ENCODE measurements around the gene OXER1. TPM values are rescaled to one million over a fixed set of nuclear protein-coding genes. Genes with fewer than 3 reads are reported as not detected.

The OXER1 gene
- total RNA-seq, 4 donors from 2014 or later: 0.84 to 2.5 (median 1.7) TPM; not detected in 1

DNA sequence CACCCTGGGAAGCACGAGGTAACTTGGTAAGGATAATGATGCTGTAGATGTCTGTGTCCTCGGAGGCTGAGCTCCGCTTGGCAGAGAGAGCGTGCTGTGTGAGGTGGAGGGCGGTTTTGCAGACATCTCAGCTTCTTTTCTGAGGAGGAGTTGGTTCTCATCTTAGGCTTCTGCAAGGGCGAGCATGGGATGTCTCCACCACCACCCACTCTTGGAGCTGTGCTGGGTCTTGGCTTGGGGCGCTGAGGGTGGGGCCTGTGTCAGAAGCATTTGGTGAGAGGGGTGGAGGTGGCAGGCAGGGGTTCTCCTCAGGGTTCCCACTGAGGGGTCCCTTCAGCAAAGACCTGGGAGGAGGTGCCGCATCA lies 9.2 kb downstream of the OXER1 start:
- no peak for DNase-seq (ENCODE audit: low spot score in 2 of 2)
- 69 to 79% methylated on average over 8 of the region's 8 CpGs for WGBS, 2 donors
- intact Hi-C loops (cut with DNase I; ENCODE audit: low total_unique reads): no loop called here
- no peak overlapping the region for H3K4me3 ChIP-seq (ENCODE audit: low read depth, poor library complexity, severe bottlenecking)
- no peak for TF ChIP-seq POLR2A (IDR thresholded peaks at IDR 0.05)
- TF ChIP-seq, protein P1, sequence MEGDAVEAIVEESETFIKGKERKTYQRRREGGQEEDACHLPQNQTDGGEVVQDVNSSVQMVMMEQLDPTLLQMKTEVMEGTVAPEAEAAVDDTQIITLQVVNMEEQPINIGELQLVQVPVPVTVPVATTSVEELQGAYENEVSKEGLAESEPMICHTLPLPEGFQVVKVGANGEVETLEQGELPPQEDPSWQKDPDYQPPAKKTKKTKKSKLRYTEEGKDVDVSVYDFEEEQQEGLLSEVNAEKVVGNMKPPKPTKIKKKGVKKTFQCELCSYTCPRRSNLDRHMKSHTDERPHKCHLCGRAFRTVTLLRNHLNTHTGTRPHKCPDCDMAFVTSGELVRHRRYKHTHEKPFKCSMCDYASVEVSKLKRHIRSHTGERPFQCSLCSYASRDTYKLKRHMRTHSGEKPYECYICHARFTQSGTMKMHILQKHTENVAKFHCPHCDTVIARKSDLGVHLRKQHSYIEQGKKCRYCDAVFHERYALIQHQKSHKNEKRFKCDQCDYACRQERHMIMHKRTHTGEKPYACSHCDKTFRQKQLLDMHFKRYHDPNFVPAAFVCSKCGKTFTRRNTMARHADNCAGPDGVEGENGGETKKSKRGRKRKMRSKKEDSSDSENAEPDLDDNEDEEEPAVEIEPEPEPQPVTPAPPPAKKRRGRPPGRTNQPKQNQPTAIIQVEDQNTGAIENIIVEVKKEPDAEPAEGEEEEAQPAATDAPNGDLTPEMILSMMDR (IDR thresholded peaks at IDR 0.05): no peak

DNA sequence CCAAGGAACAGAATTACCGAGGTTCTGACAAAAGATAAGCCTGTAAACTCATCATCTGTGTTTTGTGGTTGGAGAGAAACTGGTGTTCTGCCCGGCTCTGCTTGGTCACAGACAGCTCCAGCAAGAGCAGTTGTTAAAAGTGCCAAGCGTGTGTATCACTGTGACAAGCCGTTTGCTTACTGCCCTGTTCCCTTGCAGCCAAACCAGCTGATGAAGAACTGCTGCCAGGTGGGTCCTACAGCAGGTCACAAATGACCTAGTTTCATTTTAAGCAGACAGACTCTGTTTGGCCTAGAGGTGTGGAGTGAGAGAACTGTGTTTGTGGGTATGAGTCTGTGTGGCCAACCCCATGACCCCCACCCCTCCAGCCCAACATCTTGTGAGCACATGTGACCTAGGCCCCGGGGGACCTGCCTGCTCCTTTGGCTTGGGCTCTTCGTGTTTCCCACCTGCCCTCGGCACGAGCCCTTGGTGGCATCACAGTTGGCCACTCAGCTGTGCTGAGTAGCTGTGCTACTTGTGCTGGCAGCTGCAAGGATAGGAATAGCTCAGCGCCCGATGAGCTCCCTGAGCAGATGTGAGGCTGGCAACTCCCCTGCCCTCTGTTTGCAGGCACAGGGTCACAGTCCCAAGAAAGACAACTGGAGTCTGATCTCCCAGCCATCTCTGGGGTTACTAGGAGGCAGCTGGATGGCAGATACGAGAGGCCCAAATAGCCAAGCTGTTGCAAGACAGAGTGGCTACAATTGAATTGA lies 9.7 kb downstream of the OXER1 start:
- TF ChIP-seq POLR2A (IDR thresholded peaks at IDR 0.05): no peak
- TF ChIP-seq, protein P1 (IDR thresholded peaks at IDR 0.05): no peak
- intact Hi-C loops (cut with DNase I; ENCODE audit: low total_unique reads): no loop called here

DNA sequence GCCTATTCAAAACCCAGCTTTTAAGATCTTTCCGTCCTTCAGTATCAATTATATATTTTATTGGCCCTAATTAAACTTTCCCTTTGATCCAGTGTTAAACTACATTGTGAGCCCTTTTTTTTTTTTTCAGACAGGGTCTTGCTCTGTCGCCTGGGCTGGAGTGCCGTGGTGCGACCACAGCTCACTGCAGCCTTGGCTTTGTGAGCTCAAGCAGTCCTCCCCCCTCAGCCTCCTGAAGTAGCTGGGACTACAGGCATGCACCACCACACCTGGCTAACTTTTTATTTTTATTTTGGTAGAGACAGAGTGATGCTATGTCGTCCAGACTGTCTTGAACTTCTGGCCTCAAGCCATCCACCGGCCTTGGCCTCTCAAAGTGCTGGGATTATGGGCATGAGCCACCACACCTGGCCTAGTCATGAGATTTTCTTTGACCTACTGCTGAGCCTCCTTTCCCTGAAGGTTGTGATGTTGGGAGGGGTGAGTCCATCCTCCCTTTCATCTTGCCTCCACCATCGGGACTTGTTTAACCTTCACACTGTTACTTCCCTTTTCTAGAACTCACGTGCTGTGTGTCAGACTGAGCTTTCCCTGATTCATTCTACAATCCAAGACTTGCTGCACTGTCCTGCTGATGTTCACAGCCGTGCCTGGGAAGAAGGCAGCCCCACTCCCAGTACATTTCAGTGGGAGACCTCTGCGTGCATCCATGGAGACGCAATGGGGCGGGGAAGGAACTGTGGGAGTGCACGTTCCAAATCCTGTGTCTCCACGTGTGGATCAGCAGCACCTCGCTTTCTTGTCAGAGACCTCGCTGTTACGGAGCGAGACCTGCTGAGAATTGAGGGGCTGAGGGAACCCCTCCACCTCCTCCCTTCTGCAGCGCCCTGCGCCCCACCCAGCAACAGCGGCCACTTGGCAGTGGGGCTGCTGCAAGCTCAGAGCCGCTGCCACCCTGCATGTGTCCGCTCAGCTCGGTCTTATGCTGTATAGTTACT lies 10.8 kb downstream of the OXER1 start:
- intact Hi-C loops (cut with DNase I; ENCODE audit: low total_unique reads): no loop called here
- 82 to 87% methylated on average over 24 of the region's 24 CpGs for WGBS, 2 donors
- TF ChIP-seq, protein P1 (IDR thresholded peaks at IDR 0.05): no peak
- TF ChIP-seq POLR2A (IDR thresholded peaks at IDR 0.05): no peak
- H3K4me3 ChIP-seq (ENCODE audit: low read depth, poor library complexity, severe bottlenecking): no peak overlapping the region
- DNase-seq (ENCODE audit: low spot score in 2 of 2): no peak

More for the DNA sequence above, 9.7 kb downstream of the OXER1 start:
- WGBS, 2 donors: 67 to 68% methylated on average over 11 of the region's 11 CpGs
- H3K4me3 ChIP-seq (ENCODE audit: low read depth, poor library complexity, severe bottlenecking): no peak overlapping the region
- DNase-seq (ENCODE audit: low spot score in 2 of 2): no peak

DNA sequence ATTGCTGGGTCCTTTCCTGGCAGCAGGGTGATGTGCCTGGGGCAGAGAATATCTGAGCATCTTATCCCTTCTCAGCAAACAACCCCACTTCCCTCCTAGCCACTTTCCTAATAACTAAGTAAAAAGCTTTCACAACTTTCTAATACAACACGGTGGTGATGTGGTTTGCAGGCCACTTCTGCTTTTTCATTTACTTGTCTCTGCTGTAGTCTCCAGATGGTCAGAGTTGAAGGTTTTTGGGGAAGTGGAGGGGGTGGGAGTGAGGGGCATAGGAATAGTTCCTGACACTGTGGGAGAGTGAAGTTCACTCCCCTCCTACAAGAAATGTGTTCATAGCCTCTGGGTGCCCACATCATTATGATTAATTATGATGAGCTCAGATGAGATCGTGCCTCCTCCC lies 11.6 kb downstream of the OXER1 start:
- H3K4me3 ChIP-seq (ENCODE audit: low read depth, poor library complexity, severe bottlenecking): no peak overlapping the region
- no peak for TF ChIP-seq POLR2A (IDR thresholded peaks at IDR 0.05)
- TF ChIP-seq, protein P1 (IDR thresholded peaks at IDR 0.05): no peak
- intact Hi-C loops (cut with DNase I; ENCODE audit: low total_unique reads): no loop called here
- no peak for DNase-seq (ENCODE audit: low spot score in 2 of 2)
- WGBS, 2 donors: 58 to 63% methylated on average over 2 of the region's 2 CpGs

DNA sequence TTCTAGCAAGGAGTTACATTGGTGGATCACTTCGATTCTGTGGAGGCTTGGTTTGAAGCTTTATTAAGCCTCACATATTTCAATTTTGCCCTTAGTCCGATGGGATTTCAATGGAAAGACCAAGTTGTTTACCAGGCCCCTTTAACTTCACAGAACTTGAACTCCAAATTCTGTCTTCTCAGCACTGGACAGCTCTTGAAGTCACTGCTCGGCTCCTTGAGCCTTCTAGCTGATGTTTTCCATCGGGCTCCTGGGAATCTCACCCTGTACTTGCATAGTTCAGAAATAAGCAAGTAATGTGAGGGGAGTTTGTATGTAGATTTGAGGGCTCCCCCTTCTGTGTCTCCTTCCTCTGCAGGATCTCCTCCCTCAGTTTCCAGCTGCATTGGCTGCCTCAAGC lies 15.1 kb downstream of the OXER1 start:
- WGBS, 2 donors: 95% methylated on average over 4 of the region's 4 CpGs
- intact Hi-C loops (cut with DNase I; ENCODE audit: low total_unique reads): no loop called here
- H3K4me3 ChIP-seq (ENCODE audit: low read depth, poor library complexity, severe bottlenecking): no peak overlapping the region
- DNase-seq (ENCODE audit: low spot score in 2 of 2): no peak
- TF ChIP-seq POLR2A (IDR thresholded peaks at IDR 0.05): no peak
- TF ChIP-seq, protein P1 (IDR thresholded peaks at IDR 0.05): no peak

All from lower leg skin (tissue), 4 donors.